Measurements from ENCODE around the gene PSEN1. TPM values are rescaled to one million over a fixed set of nuclear protein-coding genes. Genes with fewer than 3 reads are reported as not detected.
A peak's percentile ranks its signal among the peaks of the same experiment; 100 is the strongest.

PSEN1 gene
- 10 to 100 TPM; 45.6 to 64.5 (median 63.2) TPM for total RNA-seq

DNA sequence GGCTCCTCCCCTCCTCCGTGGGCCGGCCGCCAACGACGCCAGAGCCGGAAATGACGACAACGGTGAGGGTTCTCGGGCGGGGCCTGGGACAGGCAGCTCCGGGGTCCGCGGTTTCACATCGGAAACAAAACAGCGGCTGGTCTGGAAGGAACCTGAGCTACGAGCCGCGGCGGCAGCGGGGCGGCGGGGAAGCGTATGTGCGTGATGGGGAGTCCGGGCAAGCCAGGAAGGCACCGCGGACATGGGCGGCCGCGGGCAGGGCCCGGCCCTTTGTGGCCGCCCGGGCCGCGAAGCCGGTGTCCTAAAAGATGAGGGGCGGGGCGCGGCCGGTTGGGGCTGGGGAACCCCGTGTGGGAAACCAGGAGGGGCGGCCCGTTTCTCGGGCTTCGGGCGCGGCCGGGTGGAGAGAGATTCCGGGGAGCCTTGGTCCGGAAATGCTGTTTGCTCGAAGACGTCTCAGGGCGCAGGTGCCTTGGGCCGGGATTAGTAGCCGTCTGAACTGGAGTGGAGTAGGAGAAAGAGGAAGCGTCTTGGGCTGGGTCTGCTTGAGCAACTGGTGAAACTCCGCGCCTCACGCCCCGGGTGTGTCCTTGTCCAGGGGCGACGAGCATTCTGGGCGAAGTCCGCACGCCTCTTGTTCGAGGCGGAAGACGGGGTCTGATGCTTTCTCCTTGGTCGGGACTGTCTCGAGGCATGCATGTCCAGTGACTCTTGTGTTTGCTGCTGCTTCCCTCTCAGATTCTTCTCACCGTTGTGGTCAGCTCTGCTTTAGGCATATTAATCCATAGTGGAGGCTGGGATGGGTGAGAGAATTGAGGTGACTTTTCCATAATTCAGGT, at the start of gene PSEN1:
PSEN1 (plus strand) TSS at position 121 of the 839 bp plus-strand sequence. CDS start 11,513 bp downstream, outside the sequence.
- Histone ChIP-seq H3K27ac (peak within 1 kb of the TSS; percentile 92 to 98), H3K4me1 (peaks cover 0 to 9% of the 10 kb centered on the region in 2 donors), H3K27me3 (no peaks in the 10 kb centered on the region), H3K4me3 (peak within 1 kb of the TSS; percentile 83 to 95 (median 94)), H3K9me3 (no peaks in the 10 kb centered on the region), H3K36me3 (no peaks in the 10 kb centered on the region)
- TF ChIP-seq POLR2A (IDR thresholded peaks at IDR 0.05) = peak; percentile 73
- TF ChIP-seq POLR2AphosphoS5 (IDR thresholded peaks at IDR 0.05) = peak; percentile 86 to 97 (median 88)
- TF ChIP-seq, protein P1, sequence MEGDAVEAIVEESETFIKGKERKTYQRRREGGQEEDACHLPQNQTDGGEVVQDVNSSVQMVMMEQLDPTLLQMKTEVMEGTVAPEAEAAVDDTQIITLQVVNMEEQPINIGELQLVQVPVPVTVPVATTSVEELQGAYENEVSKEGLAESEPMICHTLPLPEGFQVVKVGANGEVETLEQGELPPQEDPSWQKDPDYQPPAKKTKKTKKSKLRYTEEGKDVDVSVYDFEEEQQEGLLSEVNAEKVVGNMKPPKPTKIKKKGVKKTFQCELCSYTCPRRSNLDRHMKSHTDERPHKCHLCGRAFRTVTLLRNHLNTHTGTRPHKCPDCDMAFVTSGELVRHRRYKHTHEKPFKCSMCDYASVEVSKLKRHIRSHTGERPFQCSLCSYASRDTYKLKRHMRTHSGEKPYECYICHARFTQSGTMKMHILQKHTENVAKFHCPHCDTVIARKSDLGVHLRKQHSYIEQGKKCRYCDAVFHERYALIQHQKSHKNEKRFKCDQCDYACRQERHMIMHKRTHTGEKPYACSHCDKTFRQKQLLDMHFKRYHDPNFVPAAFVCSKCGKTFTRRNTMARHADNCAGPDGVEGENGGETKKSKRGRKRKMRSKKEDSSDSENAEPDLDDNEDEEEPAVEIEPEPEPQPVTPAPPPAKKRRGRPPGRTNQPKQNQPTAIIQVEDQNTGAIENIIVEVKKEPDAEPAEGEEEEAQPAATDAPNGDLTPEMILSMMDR (IDR thresholded peaks at IDR 0.05) = no peak
- peak; percentile 93 to 94 for DNase-seq (ENCODE audit: low spot score in 2 of 2)
- intact Hi-C loops (cut with DNase I; ENCODE audit: low total_unique reads) = no loop called here

DNA sequence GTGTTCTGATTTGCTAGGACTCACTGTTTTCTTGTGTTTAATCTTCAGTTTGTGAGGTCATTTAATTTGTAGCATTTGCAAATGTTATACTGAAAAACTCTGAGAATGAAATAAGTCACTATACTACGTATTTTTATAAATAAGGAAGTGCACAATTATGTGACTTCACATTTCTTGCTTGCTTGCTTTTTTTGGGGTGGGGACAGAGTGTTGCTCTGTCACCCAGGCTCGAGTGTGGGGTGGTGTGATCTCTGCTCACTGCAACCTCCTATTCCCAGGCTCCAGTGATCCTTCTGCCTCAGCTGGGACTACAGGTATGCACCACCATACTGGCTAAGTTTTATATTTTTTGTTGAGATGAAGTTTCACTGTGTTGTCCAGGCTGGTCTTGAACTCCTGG, 45.3 kb upstream of the PSEN1 start:
- TF ChIP-seq, protein P1 (IDR thresholded peaks at IDR 0.05) = no peak
- TF ChIP-seq POLR2A (IDR thresholded peaks at IDR 0.05) (no peak), POLR2AphosphoS5 (IDR thresholded peaks at IDR 0.05) (no peak)
- Histone ChIP-seq H3K4me1 (no peaks in the 10 kb centered on the region), H3K9me3 (no peaks in the 10 kb centered on the region), H3K36me3 (no peaks in the 10 kb centered on the region), H3K4me3 (no peak overlapping the region), H3K27ac (no peak overlapping the region), H3K27me3 (no peaks in the 10 kb centered on the region)
- DNase-seq (ENCODE audit: low spot score in 2 of 2) = no peak
- intact Hi-C loops (cut with DNase I; ENCODE audit: low total_unique reads) = no loop called here

DNA sequence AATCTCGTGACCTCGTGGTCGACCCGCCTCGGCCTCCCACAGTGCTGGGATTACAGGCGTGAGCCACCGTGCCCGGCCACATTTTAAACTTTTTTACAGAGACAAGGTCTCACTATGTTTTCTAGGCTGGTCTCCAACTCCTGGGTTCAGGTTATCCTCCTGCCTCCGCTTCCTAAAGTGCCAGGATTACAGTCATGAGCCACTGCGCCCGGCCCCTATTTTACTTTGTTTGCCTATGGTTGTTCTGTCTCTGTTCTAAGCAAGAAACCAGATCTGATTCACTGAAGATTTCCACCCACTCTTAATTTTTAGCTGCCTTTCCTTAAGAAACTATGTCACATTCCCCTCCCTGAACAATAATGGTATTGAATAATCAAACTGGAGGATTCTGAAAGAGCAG, 38.9 kb upstream of the PSEN1 start:
- H3K4me1 ChIP-seq = no peaks in the 10 kb centered on the region
- intact Hi-C loops (cut with DNase I; ENCODE audit: low total_unique reads) = no loop called here
- no peaks in the 10 kb centered on the region for H3K27me3 ChIP-seq
- TF ChIP-seq POLR2A (IDR thresholded peaks at IDR 0.05) (no peak), POLR2AphosphoS5 (IDR thresholded peaks at IDR 0.05) (no peak)
- TF ChIP-seq, protein P1 (IDR thresholded peaks at IDR 0.05) = no peak
- peaks cover 13% of the 10 kb centered on the region for H3K36me3 ChIP-seq
- H3K9me3 ChIP-seq = no peaks in the 10 kb centered on the region
- no peak overlapping the region for H3K4me3 ChIP-seq
- H3K27ac ChIP-seq = no peak overlapping the region
- no peak for DNase-seq (ENCODE audit: low spot score in 2 of 2)

DNA sequence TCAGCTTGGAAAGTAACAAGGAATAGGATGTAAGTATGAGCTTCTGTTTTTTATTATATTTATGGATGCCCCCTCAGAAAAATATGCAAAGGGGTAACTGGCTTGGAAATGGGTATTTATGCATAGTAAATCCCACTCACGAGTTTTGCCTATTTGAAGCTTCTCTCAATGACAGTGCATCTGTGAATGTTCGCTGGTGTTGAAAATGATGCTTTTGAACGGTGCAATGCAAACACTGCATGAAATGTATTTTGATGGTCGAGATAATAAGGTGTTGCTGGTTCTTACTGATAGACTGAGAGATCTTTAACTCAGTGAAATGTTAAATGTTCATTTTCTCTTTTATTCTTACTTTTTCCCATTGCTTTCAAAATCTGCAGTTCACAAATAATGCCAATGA, 36.0 kb upstream of the PSEN1 start:
- intact Hi-C loops (cut with DNase I; ENCODE audit: low total_unique reads) = no loop called here
- H3K4me1 ChIP-seq = no peaks in the 10 kb centered on the region
- DNase-seq (ENCODE audit: low spot score in 2 of 2) = no peak
- no peak overlapping the region for H3K4me3 ChIP-seq
- H3K27me3 ChIP-seq = no peaks in the 10 kb centered on the region
- H3K9me3 ChIP-seq = no peaks in the 10 kb centered on the region
- no peak overlapping the region for H3K27ac ChIP-seq
- H3K36me3 ChIP-seq = peaks cover 13% of the 10 kb centered on the region
- no peak for TF ChIP-seq POLR2A (IDR thresholded peaks at IDR 0.05)
- TF ChIP-seq, protein P1 (IDR thresholded peaks at IDR 0.05) = no peak
- no peak for TF ChIP-seq POLR2AphosphoS5 (IDR thresholded peaks at IDR 0.05)

DNA sequence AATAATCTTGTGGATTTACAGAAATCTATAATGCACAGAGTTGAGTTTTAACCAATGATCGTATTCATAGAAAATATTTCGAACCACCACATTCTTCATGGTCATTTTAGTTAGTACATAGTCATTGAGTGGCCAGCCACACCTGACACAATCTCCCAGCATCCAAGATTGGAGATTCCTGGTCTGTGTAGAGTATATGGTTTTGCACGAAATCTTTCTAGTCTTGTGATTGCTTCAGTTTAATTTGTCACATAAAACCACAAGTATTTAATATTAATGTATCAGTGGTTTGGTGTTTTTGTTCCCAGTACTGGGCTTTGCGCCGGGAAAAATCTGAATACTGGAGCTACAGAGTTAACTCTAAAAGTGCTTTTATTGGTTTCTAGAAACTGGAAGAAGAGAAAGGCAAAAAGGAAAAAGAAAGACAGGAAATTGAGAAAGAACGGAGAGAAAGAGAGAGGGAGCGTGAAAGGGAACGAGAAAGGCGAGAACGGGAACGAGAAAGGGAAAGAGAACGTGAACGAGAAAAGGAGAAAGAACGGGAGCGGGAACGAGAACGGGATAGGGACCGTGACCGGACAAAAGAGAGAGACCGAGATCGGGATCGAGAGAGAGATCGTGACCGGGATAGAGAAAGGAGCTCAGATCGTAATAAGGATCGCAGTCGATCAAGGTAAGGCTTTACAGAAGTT, 33.4 kb upstream of the PSEN1 start:
- Histone ChIP-seq H3K27ac (no peak overlapping the region), H3K4me3 (no peak overlapping the region), H3K9me3 (no peaks in the 10 kb centered on the region), H3K36me3 (peaks cover 13% of the 10 kb centered on the region), H3K4me1 (no peaks in the 10 kb centered on the region), H3K27me3 (no peaks in the 10 kb centered on the region)
- DNase-seq (ENCODE audit: low spot score in 2 of 2) = no peak
- no peak for TF ChIP-seq POLR2AphosphoS5 (IDR thresholded peaks at IDR 0.05)
- TF ChIP-seq, protein P1 (IDR thresholded peaks at IDR 0.05) = no peak
- no peak for TF ChIP-seq POLR2A (IDR thresholded peaks at IDR 0.05)
- intact Hi-C loops (cut with DNase I; ENCODE audit: low total_unique reads) = no loop called here
